ENCODE data around the gene NDE1. TPM values are rescaled to one million over a fixed set of nuclear protein-coding genes. Genes with fewer than 3 reads are reported as not detected.
"Not testable (repeated sequence)": the region's sequence is repeated elsewhere in the genome, so short reads cannot be mapped to it uniquely, and the experiment has no call there.

Gene NDE1
- total and polyA plus RNA-seq, 2 experiments from 2014 or later = 10.3 to 11.8 TPM

- Histone ChIP-seq H3K9me3 (ENCODE audit: low read depth) (no peaks in the 10 kb centered on the region), H3K9me2 (replicated peaks; ENCODE audit: insufficient read depth) (no peaks in the 10 kb centered on the region), H3K27me3 (no peaks in the 10 kb centered on the region), H3K4me3 (no peak overlapping the region), H3K4me2 (no peak overlapping the region), H3K36me3 (replicated peaks; ENCODE audit: insufficient read depth, low read depth) (no peaks in the 10 kb centered on the region), H3K79me2 (peaks cover 30% of the 10 kb centered on the region), H3K27ac (no peak overlapping the region), H3K4me1 (ENCODE audit: insufficient read depth) (no peaks in the 10 kb centered on the region), H4K20me1 (ENCODE audit: insufficient read depth, poor library complexity, severe bottlenecking) (no peaks in the 10 kb centered on the region), H2AFZ (no peak overlapping the region)
- DNase-seq (ENCODE audit: low spot score) = no peak
- TF ChIP-seq CTCF (IDR thresholded peaks at IDR 0.05; ENCODE audit: poor library complexity) (no peak), EZH2 (IDR thresholded peaks at IDR 0.05; ENCODE audit: borderline replicate concordance) (no peak)
- 93% methylated on average over 9 of the region's 9 CpGs for WGBS (ENCODE audit: low lambda C conversion rate, missing lambda C conversion rate)
These were observed 1.8 kb upstream of the NDE1 start for GRCh38 chr16:15648135-15648730.

GRCh38 chr16:15649311-15649710 is 734 bp upstream of the NDE1 start:
- not testable (repeated sequence) for H3K27me3 ChIP-seq; H4K20me1 ChIP-seq (ENCODE audit: insufficient read depth, poor library complexity, severe bottlenecking); H3K4me1 ChIP-seq (ENCODE audit: insufficient read depth); H3K9me2 ChIP-seq (replicated peaks; ENCODE audit: insufficient read depth); H3K27ac ChIP-seq; H3K9me3 ChIP-seq (ENCODE audit: low read depth); DNase-seq (ENCODE audit: low spot score); H3K36me3 ChIP-seq (replicated peaks; ENCODE audit: insufficient read depth, low read depth)
- H3K79me2 ChIP-seq = peaks cover 41% of the 10 kb centered on the region
- peak overlapping the region; percentile 86 for H3K4me2 ChIP-seq
- WGBS (ENCODE audit: low lambda C conversion rate, missing lambda C conversion rate) = 68% methylated on average over 17 of the region's 17 CpGs
- peak overlapping the region; percentile 24 for H3K4me3 ChIP-seq
- peak overlapping the region; percentile 60 for H2AFZ ChIP-seq

GRCh38 chr16:15649727-15650018 is 372 bp upstream of the NDE1 start:
- no peaks in the 10 kb centered on the region for H3K4me1 ChIP-seq (ENCODE audit: insufficient read depth)
- H4K20me1 ChIP-seq (ENCODE audit: insufficient read depth, poor library complexity, severe bottlenecking) = no peaks in the 10 kb centered on the region
- TF ChIP-seq EZH2phosphoT487 (IDR thresholded peaks at IDR 0.05; ENCODE audit: low read depth, severe bottlenecking, unreplicated experiment) (no peak), EZH2 (IDR thresholded peaks at IDR 0.05; ENCODE audit: borderline replicate concordance) (no peak)
- H3K79me2 ChIP-seq = peaks cover 43% of the 10 kb centered on the region
- H2AFZ ChIP-seq = peak overlapping the region; percentile 60
- no peaks in the 10 kb centered on the region for H3K9me2 ChIP-seq (replicated peaks; ENCODE audit: insufficient read depth)
- no peak overlapping the region for H3K27ac ChIP-seq
- WGBS (ENCODE audit: low lambda C conversion rate, missing lambda C conversion rate) = 2% methylated on average over 14 of the region's 14 CpGs
- H3K36me3 ChIP-seq (replicated peaks; ENCODE audit: insufficient read depth, low read depth) = no peaks in the 10 kb centered on the region
- H3K4me3 ChIP-seq = peak overlapping the region; percentile 24
- no peaks in the 10 kb centered on the region for H3K9me3 ChIP-seq (ENCODE audit: low read depth)
- H3K4me2 ChIP-seq = peak overlapping the region; percentile 86
- no peaks in the 10 kb centered on the region for H3K27me3 ChIP-seq
- no peak for DNase-seq (ENCODE audit: low spot score)

GRCh38 chr16:15650698-15651171 is 690 bp downstream of the NDE1 start:
- peak overlapping the region; percentile 73 for H3K27ac ChIP-seq
- TF ChIP-seq EZH2phosphoT487 (IDR thresholded peaks at IDR 0.05; ENCODE audit: low read depth, severe bottlenecking, unreplicated experiment) (no peak), CTCF (IDR thresholded peaks at IDR 0.05; ENCODE audit: poor library complexity) (no peak), EZH2 (IDR thresholded peaks at IDR 0.05; ENCODE audit: borderline replicate concordance) (no peak)
- no peaks in the 10 kb centered on the region for H3K9me3 ChIP-seq (ENCODE audit: low read depth)
- no peaks in the 10 kb centered on the region for H3K4me1 ChIP-seq (ENCODE audit: insufficient read depth)
- no peaks in the 10 kb centered on the region for H3K9me2 ChIP-seq (replicated peaks; ENCODE audit: insufficient read depth)
- H3K27me3 ChIP-seq = no peaks in the 10 kb centered on the region
- peak overlapping the region; percentile 91 for H2AFZ ChIP-seq
- H3K4me3 ChIP-seq = peak overlapping the region; percentile 75
- peak; percentile 23 for DNase-seq (ENCODE audit: low spot score)
- 3% methylated on average over 16 of the region's 18 CpGs for WGBS (ENCODE audit: low lambda C conversion rate, missing lambda C conversion rate)
- peaks cover 50% of the 10 kb centered on the region for H3K79me2 ChIP-seq
- no peaks in the 10 kb centered on the region for H3K36me3 ChIP-seq (replicated peaks; ENCODE audit: insufficient read depth, low read depth)
- no peaks in the 10 kb centered on the region for H4K20me1 ChIP-seq (ENCODE audit: insufficient read depth, poor library complexity, severe bottlenecking)
- H3K4me2 ChIP-seq = peak overlapping the region; percentile 98

Measured in hepatocyte (in vitro differentiated cells).